Memory B cell (primary cell): ENCODE data around the gene CTDSPL.
A peak's percentile ranks its signal among the peaks of the same experiment; 100 is the strongest.
"Not testable (repeated sequence)": the region's sequence is repeated elsewhere in the genome, so short reads cannot be mapped to it uniquely, and the experiment has no call there.

ENCODE experiments used
- ATAC-seq: fragments of 150-1000 bp; cut with Tn5 transposase; 2 replicates; pipeline ENCODE4 v1.10.0; 2021; ENCODE audit warnings: low read depth, mild to moderate bottlenecking, moderate library complexity
- DNase-seq, 2 donors: peaks; one replicate each; pipeline ENCODE4 v3.0.0; 2022; ENCODE audit warnings: low spot score in 2 of 2
- H3K27ac Mint-ChIP-seq: one replicate; pipeline ENCODE4 v1.8.0; 2022; ENCODE audit warnings: mild to moderate bottlenecking, moderate library complexity, mixed read lengths
- H3K27me3 Mint-ChIP-seq: one replicate; pipeline ENCODE4 v1.8.0; 2022; ENCODE audit warnings: mixed read lengths
- H3K36me3 Mint-ChIP-seq: one replicate; pipeline ENCODE4 v1.8.0; 2022; ENCODE audit warnings: mild to moderate bottlenecking, mixed read lengths
- H3K4me1 Mint-ChIP-seq: one replicate; pipeline ENCODE4 v1.8.0; 2022; ENCODE audit warnings: mixed read lengths
- H3K4me3 Mint-ChIP-seq: one replicate; pipeline ENCODE4 v1.8.0; 2022; ENCODE audit warnings: mild to moderate bottlenecking, moderate library complexity, mixed read lengths
- H3K9me3 Mint-ChIP-seq: one replicate; pipeline ENCODE4 v1.8.0; 2022; ENCODE audit warnings: mixed read lengths

The CTDSPL gene

DNA sequence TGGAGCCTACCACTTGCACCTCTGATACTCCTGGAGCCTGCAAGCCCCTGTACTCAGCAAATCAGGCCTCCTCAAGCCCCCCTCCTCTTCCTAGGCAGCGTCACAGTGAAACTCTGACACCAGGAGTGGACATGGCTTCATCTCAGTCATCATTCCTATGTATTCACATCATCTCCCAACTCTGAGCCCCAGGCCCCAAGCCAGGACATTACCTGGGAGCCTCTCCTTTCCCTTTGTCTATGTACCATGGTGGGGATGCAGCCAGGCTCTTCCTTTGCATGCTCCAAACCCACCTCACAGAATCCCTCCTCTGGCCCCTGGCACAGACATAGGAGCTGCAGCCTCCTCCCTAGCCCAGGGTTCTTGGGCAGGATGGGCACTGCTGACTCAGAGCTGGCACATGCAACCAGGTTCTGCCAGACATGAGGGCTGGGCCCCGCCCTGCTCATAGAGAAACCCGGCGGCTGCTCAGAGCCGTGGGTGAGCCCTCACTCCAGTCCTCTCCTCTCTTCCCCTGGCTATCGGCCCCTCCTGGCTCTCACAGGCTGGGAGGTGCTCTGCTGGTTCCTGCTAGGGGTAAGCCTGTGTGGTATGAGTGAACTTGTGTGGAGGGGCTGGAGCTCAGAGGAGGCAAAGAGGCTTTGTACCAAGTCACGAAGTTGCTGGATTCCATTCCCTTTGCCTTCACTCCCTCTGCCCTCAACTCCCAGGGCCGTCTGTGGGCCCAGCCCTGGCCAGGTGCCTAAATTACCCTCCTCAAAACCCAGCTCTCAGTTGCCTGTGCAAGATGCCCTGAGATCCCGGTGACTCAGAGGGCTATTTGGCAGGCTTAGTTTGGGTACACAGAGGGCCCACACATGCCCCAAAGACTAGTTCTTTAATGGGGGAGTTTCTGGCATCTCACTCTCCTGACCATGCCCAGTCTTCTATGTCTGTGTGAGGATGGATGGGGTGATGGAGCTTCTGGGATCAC lies 169.6 kb downstream of the CTDSPL start:
- peaks cover 21% of the 10 kb centered on the region for H3K27me3 Mint-ChIP-seq
- peak overlapping the region; percentile 51 for H3K4me3 Mint-ChIP-seq
- no peaks in the 10 kb centered on the region for H3K9me3 Mint-ChIP-seq
- ATAC-seq (no peak), DNase-seq (no peak)
- H3K27ac Mint-ChIP-seq = no peak overlapping the region
- peaks cover 2% of the 10 kb centered on the region for H3K36me3 Mint-ChIP-seq
- peaks cover 3% of the 10 kb centered on the region for H3K4me1 Mint-ChIP-seq

DNA sequence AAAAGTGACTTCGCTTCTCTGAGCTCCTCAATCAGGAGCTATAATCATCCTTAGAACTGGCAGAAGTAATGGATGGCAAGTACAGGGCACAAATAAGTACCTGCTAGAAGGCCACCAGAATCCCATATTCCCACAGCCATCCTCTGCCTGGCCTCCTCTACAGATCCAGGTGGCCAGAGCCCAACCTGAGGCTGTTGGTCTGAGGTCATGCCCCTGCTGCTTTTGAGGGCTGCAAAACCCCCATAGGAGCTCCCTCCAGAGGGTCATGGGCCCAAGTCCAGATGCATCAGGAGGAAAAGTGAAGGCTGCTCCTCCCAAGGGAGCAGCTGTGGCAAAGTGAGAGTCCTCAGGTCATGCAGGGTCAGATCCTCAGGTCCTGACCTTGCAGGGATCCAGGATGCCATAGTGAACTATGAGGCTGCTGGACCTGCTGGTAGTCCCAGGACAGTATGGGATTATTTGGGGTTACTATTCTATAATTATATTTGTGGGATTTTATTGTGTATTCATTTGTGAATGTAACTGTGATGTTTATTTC lies 170.7 kb downstream of the CTDSPL start:
- DNase-seq (no peak), ATAC-seq (no peak)
- H3K27me3 Mint-ChIP-seq = peaks cover 21% of the 10 kb centered on the region
- H3K27ac Mint-ChIP-seq = no peak overlapping the region
- peaks cover 2% of the 10 kb centered on the region for H3K36me3 Mint-ChIP-seq
- peaks cover 3% of the 10 kb centered on the region for H3K4me1 Mint-ChIP-seq
- no peak overlapping the region for H3K4me3 Mint-ChIP-seq
- no peaks in the 10 kb centered on the region for H3K9me3 Mint-ChIP-seq

DNA sequence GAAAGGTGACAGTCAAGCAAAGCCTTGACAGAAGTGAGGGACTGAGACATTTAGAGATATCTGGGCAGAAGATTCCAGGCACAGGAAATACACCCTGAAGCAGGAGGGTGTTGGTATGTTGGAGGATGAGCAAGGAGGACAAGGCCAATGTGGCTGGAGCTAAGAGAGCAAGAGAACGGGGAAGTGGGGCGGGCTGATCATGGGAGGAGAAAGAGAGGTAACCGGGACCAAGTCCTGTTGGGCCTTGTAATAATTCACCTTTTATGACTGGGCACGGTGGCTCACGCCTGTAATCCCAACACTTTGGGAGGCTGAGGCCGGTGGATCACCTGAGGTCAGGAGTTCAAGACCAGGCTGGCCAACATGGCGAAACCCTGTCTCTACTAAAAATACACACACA lies 171.9 kb downstream of the CTDSPL start:
- not testable (repeated sequence) for DNase-seq, H3K9me3 Mint-ChIP-seq, H3K4me1 Mint-ChIP-seq, H3K36me3 Mint-ChIP-seq, ATAC-seq, H3K4me3 Mint-ChIP-seq
- Mint-ChIP-seq H3K27me3 (peaks cover 19% of the 10 kb centered on the region), H3K27ac (peak overlapping the region; percentile 46)
